ENCODE data around the gene KLC3.

GRCh38 chr19:45355402-45355801 lies 14.9 kb downstream of the KLC3 start:
- no peak for TF ChIP-seq CTCF (IDR thresholded peaks at IDR 0.05)
- TF ChIP-seq EZH2 (IDR thresholded peaks at IDR 0.05; ENCODE audit: borderline replicate concordance, insufficient read depth, low read depth, low read length, poor library complexity, severe bottlenecking) = no peak

Data from B cell (primary cell).